GM06990 (cell line): ENCODE data around the gene MYO15B.
"Not testable (repeated sequence)": the region's sequence is repeated elsewhere in the genome, so short reads cannot be mapped to it uniquely, and the experiment has no call there.

Experiments
- DNase-seq: peaks from one replicate; pipeline ENCODE4 v3.0.0-alpha.2; 2011; ENCODE audit not compliant: insufficient read length; ENCODE audit errors: extremely low read depth
- H3K27me3 ChIP-seq: replicated peaks from 2 replicates; pipeline ENCODE4 v1.6.0; 2011; ENCODE audit warnings: low read length; ENCODE audit not compliant: control insufficient read depth, insufficient read depth
- H3K36me3 ChIP-seq: 2 replicates; pipeline ENCODE4 v1.5.1; 2011; ENCODE audit warnings: low read length; ENCODE audit not compliant: control insufficient read depth, insufficient read depth
- H3K4me3 ChIP-seq: replicated peaks from 2 replicates; pipeline ENCODE4 v1.5.1; 2011; ENCODE audit warnings: low read depth, mild to moderate bottlenecking, control low read depth, low read length
- TF ChIP-seq, protein P1 (sequence below): IDR thresholded peaks from 2 replicates; pipeline ENCODE4 v1.5.1; 2011; ENCODE audit warnings: low read length, control low read depth, mild to moderate bottlenecking, inconsistent platforms; ENCODE audit not compliant: insufficient read depth, poor library complexity, severe bottlenecking

The MYO15B gene

DNA sequence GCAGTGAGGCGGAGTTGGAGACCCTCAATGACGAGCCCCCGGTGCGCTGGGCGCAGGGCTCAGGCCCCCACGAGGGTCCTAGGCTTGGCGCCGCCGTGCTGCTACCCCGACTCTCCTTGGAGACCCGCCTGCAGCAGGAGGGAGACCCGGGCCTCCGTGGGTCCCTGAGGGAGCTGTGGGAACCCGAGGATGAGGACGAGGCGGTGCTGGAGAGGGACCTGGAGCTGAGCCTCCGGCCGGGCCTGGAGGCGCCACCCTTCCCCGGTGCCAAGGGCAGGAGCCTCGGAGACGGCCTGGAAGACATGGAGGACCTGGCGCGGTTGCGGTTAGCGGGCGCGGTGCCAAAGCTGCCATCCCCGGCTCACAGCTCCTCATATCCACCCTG lies 2.3 kb downstream of the MYO15B start:
- DNase-seq: no peak
- H3K4me3 ChIP-seq: no peak overlapping the region
- TF ChIP-seq, protein P1, sequence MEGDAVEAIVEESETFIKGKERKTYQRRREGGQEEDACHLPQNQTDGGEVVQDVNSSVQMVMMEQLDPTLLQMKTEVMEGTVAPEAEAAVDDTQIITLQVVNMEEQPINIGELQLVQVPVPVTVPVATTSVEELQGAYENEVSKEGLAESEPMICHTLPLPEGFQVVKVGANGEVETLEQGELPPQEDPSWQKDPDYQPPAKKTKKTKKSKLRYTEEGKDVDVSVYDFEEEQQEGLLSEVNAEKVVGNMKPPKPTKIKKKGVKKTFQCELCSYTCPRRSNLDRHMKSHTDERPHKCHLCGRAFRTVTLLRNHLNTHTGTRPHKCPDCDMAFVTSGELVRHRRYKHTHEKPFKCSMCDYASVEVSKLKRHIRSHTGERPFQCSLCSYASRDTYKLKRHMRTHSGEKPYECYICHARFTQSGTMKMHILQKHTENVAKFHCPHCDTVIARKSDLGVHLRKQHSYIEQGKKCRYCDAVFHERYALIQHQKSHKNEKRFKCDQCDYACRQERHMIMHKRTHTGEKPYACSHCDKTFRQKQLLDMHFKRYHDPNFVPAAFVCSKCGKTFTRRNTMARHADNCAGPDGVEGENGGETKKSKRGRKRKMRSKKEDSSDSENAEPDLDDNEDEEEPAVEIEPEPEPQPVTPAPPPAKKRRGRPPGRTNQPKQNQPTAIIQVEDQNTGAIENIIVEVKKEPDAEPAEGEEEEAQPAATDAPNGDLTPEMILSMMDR: no peak
- H3K36me3 ChIP-seq: no peaks in the 10 kb centered on the region
- peaks cover 2% of the 10 kb centered on the region for H3K27me3 ChIP-seq

DNA sequence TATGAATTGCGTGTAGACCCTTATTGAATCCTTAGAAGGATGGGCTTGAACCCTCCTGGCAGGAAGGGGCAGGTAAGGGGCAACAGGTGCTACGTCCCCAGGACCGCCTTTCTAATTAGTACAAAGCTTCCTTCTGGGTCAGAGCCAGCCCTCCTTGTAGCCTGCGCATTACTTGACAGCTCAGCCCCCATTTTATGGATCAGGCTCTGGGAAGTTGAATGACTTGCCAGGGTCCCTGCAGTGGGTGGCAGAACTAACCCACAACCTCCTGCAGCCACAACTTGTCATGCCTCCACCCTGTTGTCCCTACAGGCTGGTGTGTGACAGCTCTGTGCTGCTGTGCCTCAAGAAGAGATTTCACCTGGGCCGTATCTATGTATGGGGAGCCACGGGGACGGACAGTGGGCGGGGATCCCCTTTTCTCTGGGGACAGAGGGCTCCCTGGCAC lies 2.7 kb downstream of the MYO15B start:
- no peak for DNase-seq
- Histone ChIP-seq H3K36me3 (no peaks in the 10 kb centered on the region), H3K27me3 (peaks cover 2% of the 10 kb centered on the region), H3K4me3 (no peak overlapping the region)
- TF ChIP-seq, protein P1: no peak

DNA sequence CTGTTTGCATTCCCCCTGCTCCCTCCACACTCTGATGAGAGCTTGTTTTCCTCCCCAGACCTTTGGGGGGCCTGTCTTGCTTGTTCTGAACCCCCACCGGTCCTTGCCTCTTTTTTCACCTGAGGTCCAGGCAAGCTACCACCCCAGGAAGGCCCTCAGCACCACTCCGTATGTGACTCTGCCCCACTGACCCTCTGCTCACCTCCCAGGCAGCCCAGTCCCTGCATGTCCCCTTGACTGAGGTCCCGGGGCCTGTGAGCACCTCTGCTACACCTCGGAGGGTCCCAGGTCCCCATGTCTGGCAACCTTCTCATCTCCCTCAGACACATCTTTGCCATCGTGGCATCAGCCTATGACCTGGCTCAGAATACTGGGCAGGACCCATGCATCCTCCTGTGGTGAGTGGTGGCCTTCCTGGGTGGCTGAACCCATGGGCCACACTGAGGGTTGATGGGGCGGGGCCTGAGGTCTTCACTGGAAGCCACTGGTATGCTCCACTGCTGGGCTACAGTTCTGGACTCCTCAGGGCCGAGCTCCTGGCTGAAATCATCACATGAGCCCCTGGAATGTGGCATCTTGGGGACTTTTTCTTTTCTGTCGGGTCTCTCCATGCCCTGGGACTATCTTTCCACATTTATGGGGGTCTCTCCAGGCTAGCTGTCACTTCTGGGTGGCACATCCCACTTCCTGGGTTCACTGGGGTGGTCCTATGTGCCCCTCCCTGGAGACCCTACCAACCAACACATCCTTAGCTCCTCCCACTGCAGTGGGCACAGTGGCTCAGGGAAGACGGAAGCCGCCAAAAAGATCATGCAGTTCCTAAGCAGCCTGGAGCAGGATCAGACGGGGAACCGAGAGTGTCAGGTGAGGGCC lies 3.5 kb downstream of the MYO15B start:
- H3K36me3 ChIP-seq: no peaks in the 10 kb centered on the region
- DNase-seq: no peak

DNA sequence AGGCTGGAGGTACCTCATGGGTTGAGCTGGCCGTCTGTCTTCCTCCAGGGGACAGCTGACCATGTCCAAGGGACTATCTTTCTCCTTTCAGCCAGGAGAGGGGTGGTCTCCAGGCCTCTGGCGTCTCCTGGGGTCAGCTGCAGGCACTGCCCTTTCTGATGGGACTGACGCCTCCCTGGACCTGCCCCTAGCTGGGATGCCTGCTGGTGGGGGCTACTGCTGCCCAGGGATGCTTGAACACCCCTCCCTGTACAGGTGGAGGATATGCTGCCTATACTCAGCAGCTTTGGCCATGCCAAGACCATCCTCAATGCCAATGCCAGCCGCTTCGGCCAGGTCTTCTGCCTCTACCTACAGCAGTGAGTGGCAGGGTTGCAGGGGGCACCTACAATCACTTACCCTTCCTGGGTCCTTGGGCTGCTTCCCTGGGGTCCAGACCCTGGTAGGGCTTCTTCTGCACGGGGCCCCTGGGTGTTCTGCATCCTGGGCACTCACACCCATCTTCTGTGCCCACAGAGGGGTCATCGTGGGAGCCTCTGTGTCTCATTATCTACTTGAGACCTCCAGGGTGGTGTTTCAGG lies 4.2 kb downstream of the MYO15B start:
- Histone ChIP-seq H3K4me3 (no peak overlapping the region), H3K27me3 (peaks cover 2% of the 10 kb centered on the region), H3K36me3 (no peaks in the 10 kb centered on the region)
- DNase-seq: no peak
- TF ChIP-seq, protein P1: no peak

More for the DNA sequence above, 3.5 kb downstream of the MYO15B start:
- TF ChIP-seq, protein P1: no peak
- no peak overlapping the region for H3K4me3 ChIP-seq
- H3K27me3 ChIP-seq: peaks cover 2% of the 10 kb centered on the region

DNA sequence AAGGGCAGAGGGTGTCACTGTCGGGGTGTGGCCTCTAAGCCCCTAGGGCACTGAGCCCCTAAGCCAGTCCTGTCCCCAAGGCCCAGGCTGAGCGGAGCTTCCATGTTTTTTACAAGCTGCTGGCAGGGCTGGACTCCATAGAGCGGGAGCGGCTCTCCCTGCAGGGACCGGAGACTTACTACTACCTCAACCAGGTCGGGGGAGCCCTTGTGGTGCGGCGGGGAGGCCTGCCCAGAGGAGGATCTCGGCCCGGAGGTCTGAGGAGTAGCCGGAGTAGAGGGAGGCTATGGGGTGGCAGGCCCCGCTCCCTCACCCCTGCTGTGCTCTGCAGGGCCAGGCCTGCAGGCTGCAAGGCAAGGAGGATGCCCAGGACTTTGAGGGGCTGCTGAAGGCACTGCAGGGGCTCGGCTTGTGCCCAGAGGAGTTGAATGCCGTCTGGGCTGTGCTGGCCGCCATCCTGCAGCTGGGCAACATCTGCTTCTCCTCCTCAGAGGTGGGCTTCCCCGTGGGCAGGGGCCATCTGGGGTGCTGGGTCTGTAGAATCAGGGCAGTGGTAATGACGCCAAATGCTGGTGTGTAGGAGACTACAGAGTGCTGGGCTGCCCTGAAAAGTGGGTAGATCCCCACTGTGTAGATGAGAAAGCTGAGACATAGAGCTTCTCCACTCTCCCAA lies 4.9 kb downstream of the MYO15B start:
- Histone ChIP-seq H3K27me3 (peaks cover 1% of the 10 kb centered on the region), H3K36me3 (no peaks in the 10 kb centered on the region), H3K4me3 (no peak overlapping the region)
- TF ChIP-seq, protein P1: no peak
- peak; percentile 9 for DNase-seq

DNA sequence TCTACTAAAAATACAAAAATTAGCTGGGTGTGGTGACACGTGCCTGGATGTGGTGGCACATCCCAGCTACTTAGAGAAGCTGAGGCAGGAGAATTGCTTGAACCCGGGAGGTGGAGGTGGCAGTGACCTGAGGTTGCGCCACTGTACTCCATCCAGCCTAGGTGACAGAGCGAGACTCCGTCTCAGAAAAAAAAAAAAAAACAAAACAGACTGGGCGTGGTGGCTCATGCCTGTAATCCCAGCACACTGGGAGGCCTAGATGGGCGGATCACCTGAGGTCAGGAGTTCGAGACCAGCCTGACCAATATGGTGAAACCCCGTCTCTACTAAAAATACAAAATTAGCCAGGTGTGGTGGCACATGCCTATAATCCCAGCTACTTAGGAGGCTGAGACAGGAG lies 5.8 kb downstream of the MYO15B start:
- DNase-seq, H3K36me3 ChIP-seq, H3K27me3 ChIP-seq, H3K4me3 ChIP-seq: not testable (repeated sequence)
